Femur (tissue), 1 donor: ENCODE measurements around the gene CIAPIN1.
"Not testable (repeated sequence)": the region's sequence is repeated elsewhere in the genome, so short reads cannot be mapped to it uniquely, and the experiment has no call there.

Experiments used
- DNase-seq: peaks from one replicate; pipeline ENCODE4 v3.0.0-alpha.2; 2017

Gene CIAPIN1

DNA sequence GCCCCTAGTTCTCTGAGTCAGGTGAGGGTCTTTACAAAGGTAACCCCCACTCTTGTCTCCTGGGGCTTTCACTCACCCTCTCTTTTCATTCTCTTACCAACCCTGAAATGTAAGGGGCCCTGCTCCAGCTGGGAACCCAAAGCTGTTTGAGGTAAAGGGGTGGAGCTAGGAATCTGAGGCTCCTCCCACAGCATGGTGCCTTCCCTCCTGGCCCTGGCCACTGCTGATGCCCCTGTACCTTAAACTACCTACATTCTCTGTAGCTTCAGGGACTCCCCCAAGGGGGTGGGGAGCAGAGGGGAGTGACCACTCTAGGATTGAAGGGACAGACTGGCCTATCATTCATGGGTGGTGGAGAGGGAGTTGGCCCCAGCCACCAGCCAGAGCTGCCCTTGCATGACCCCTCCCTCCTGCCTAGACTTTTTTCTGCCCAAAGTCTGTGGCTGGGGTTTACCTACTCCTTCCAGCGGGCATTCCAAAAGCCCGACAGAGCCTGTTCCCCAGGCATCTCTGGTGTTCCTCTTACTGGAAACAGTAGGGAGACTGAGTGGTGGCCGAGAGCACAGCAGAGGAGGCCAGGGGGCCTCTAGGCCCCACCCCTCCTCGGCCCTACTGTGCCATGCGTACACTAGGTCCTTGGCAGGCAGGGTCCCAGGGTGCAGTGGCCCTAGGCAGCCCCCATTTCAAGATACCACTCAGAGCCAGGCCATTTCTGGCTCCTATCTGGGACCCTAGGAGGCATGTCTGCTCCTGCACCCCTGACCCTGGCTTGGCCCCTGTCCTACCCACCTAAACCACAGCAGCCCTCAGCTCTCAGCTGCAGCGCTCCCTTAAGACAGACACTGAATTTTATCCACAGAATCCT is 29.6 kb upstream of the CIAPIN1 start:
- no peak for DNase-seq

DNA sequence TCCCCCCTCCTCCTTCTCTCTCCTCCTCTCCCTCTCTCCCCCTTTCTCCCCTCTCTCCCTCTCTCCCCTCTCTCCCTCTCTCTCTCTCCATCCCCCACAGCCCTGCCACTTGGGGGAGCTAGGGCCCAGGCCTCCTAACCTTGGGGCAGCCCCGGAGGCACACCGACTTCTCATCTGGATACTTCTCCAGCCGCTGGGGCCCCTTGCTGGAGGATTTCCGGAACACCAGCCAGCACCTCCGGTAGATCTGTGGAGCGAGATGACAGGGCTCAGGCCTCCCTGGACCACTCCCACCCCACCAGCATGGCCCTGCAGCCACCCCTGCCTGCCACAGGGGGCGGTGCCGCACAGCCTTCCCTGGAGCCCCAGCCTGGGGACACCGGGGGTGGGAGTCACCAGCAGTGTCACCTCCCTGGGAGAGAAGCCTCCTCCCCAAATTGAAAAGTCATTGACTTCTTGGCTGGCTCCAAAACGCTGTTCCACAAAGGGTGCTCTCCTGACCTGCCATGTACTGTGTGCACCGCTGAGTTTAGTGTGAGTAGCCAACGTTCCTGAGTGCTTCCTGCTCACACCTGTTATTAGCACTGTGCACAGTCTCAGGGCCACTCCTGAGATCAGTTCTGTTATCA is 28.6 kb upstream of the CIAPIN1 start:
- DNase-seq: peak; percentile 68

DNA sequence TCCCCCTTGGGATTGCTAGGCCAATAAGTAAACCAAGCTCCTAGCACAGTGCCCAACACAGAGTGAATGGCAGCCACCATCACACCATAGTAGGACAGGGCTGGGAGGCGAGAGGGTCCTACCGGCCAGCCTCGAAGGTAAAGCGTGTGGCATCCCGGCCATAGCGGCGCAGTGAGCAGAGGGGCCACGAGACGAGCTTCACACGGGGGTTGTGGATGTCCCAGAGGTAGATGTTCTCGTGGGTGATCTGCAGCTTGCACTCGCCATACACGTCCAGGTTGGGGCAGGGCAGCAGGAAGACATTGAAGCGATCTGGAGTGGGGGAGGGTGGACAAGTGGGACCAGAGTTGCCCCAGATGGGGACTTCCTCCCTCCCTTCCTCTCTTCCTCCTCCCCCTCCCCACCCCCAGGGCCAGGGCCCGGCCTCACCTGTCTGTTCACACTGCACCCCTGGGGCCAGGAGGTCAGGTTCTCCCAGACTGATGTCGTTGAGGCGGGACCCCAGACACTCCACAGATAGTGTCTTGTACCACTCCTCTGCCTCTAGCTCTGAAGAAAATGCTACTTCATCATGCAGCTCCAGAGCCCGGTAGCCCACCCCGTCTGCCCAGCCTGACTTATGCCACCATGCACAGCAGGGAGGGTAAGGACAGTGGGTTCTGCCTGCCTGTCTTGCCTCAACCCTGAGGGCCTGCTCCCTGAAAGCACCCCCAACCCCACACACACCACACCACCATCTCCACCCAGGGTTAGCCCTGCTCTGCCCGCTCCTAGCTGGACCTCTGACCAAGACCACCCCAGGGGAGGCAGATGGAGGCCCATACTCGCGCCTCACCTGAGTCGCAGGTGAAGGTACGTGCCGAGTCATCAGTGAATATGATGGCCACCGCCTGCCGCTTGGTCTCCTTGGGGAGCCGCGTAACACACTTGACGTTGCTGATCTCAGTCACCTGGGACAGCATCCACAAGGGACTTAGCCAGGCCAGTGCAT is 27.8 kb upstream of the CIAPIN1 start:
- DNase-seq: no peak

GRCh38 chr16:57473906-57474305 is 26.7 kb upstream of the CIAPIN1 start:
- no peak for DNase-seq

DNA sequence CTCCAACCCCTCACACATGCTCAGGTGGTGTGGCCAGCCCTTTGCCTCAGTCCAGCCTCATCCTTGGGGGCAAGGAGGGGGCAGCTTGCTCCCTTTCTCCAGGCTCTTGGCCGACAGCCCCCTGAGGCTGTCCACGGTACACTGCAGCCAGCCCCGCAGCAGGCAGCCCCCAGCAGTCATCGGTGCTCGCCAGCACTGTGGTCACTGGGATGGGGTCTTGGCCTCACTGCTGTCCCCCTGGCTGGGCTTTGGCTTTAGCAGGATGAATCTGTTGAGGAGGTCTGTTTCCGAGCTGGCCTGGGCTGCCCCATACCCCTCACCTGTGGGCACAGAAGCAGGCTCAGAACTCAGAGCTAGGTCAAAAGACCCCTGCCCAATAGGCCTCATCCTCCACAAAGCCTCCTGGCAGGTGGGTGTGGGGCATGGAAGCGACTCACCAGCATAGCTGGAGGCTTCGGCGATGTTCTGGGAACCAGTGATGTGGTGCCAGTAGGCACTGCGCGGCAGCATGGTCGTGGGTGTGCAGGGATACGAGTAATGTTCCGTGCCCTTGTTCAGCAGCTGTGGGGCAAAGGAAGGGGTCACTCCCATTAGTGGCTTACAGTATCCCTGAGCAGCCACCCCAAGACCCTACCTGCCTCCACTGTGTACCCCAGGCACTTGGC is 26.1 kb upstream of the CIAPIN1 start:
- no peak for DNase-seq

DNA sequence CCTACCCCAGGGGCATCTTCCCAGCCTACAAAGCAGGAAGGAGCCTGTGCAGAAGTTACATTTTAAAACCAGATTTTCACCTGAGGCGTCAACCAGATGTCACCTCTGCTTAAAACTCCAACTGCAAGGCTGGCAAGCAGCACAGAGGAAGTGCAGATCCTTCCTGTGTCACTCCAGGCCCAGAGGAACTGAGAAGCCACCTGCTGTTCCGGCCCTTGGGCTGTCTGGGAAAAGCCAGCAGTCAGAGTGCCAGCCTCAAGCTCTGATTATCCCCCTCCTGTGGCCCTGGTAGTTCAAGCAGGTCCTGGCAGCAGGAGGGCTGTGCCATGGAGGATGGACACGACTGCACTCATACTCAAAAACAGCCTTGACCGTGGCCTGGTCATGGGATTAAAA is 25.5 kb upstream of the CIAPIN1 start:
- no peak for DNase-seq

GRCh38 chr16:57471852-57472664 is 24.9 kb upstream of the CIAPIN1 start:
- no peak for DNase-seq

GRCh38 chr16:57471209-57471608 is 24.0 kb upstream of the CIAPIN1 start:
- no peak for DNase-seq

- no peak for DNase-seq
Measured at GRCh38 chr16:57470711-57471110, 23.5 kb upstream of the CIAPIN1 start.

DNA sequence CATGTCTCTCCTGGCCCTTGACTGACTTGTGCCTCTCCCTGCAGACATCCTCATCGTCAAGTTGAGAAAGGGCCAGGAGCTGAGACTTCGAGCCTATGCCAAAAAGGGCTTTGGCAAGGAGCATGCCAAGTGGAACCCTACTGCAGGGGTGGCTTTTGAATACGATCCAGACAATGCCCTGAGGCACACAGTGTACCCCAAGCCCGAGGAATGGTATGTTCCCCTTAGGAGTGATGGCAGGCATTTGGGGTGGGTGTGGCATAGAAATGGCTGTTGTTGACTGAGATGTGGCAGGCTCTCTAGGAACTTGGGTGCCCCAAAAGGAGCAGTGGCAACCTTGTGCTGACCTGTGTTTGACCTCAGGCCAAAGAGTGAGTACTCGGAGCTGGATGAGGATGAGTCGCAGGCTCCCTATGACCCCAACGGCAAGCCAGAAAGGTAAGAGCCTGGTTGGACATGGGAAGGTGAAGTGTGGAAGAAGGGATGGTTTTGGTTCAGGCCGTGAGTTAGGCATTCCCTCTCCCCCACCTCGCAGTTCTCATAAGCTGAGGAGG is 22.8 kb upstream of the CIAPIN1 start:
- DNase-seq: no peak

- no peak for DNase-seq
Measured at GRCh38 chr16:57469046-57469445, 21.9 kb upstream of the CIAPIN1 start.

GRCh38 chr16:57468346-57468745 is 21.2 kb upstream of the CIAPIN1 start:
- DNase-seq: no peak

DNA sequence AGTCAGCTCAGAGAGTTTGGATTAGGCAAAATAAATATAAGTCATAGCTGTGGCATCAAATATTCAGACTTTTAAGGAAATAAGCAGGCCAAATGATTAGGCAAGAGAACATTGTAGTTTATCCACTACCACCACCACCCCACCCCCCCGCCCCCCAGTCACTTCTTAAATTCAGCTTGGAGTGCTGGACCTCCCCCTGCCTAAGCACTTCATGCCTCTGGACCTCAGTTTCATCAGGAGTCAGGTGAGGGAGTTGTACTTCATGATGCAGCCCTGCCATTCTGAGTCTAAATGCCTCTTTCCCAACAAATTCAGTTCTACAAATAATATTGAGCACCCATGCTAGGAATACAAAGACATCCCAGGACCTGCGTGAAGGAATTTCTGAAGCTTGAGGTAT is 17.3 kb upstream of the CIAPIN1 start:
- no peak for DNase-seq

DNA sequence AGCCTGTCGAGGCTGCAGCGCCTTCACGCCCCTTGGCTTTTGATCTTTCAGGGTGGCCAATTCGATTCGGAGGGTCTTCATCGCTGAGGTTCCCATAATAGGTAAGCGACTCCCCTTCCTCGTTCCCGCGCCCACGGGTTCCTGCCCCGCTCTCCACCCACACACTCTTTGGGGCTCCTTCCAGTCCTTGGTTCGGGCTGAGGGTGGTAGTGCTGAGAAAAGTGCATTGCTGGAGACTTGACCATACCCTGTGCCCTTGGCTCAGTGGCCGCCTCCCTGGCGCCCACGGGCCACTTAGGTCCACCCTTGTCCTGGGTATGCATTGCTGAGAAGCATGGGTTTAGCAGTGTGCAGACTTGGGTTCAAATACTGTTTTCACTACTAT is 15.8 kb upstream of the CIAPIN1 start:
- no peak for DNase-seq

- peak; percentile 93 for DNase-seq
Measured at GRCh38 chr16:57462209-57462977, 15.2 kb upstream of the CIAPIN1 start, which contains the start of gene POLR2C. TSS of gene POLR2C (plus strand) at chr16:57462679. CDS start at chr16:57462725, 46 bp downstream.

GRCh38 chr16:57452021-57452420 is 4.8 kb upstream of the CIAPIN1 start:
- no peak for DNase-seq

DNA sequence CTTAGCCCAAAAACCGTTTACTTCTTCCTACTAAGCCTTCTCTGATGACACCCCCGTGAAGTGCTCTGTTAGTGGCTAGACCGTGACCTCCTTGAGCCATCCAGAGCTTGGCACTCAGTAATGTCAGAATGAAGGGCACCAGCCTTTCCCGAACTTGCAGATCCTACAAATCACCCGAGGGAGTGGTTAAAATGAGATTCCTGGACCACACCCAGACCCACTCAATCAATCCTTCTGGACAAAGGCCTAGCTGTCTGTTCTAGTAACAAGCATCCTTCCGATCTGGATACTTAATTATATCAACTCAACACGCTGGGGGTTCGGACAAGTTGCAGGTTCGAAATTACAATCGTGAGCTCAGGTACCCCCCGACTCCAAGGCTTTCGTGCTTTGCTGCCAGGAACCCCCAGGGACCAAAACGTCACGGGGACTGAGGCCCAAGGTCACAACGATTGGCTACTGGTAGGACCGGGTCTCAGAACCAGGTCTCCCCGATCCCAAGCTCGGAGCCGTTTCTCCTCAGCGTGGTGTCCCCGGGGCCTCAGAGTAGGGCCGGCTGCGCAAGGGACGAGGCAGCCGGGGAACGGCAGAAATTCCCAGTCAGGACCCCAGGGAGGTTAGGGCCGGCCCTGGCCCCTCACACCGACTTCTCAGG is 527 bp downstream of the CIAPIN1 start:
- no peak for DNase-seq

DNA sequence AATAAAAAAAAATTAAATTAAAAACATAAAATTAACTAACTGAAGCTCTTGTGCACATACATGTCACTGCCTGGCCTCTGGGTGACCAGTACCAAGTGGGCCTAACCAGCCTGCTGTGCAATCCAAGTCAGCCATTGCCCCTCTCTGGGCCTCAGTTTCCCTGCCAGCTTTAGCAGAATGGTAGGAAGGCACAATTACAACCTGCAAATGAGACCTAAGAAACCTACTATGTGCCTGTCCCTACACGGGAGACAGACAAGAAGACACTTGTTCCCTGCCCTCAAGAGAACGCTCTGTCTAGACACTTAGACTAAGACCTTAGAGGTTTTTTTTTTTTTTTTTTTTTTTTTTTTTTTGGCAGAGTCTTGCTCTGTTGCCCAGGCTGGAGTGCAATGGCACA is 1.7 kb downstream of the CIAPIN1 start:
- no peak for DNase-seq

- no peak for DNase-seq
Measured at GRCh38 chr16:57444711-57445110, 2.5 kb downstream of the CIAPIN1 start.

DNA sequence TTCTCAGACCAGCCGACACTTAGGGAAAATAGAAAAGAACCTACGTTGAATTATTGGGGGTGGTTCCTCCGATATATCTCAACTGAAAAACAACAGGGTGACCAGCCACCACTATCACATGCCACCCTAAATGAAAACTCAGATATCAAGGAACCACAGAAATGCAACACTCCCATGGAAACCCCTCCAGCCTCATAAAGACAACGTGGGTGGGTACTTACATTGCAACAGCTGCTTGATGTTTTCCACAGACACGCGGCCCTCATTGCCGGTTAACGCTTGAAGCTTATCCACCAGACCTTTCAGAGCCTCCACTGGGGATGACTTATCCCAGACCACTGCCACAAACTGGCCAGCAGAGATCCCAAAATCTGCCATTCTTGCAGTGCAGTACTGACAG is 6.6 kb downstream of the CIAPIN1 start:
- not testable (repeated sequence) for DNase-seq
